ENCODE measurements around the gene NUP107. TPM values are rescaled to one million over a fixed set of nuclear protein-coding genes. Genes with fewer than 3 reads are reported as not detected.

Gene NUP107
- total RNA-seq, 1 donor from 2014 or later: 51.1 TPM

DNA sequence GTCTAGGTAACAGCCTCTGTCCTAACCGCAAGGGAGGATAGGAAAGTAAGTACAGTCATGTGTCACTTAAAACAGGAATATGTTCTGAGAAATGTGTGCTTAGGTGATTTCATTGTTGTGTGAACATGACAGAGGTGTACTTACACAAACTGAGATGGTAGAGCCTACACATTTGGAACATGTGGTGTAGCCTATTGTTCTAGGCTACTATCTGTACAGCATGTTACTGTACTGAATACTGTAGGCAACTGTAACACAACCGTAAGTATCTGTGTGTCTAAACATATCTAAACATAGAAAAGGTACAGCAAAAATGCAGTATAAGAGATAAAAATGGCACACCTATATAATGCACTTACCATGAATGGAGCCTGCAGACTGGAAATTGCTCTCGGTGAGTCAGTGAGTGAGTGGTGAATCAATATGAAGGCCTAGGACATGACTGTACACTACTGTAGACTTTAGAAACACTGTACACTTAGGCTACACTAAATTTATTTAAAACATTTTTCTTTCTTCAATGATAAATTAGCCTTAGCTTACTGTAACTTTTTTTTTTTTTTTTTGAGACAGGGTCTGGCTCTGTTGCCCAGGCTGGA, 108.0 kb downstream of the NUP107 start:
- Histone ChIP-seq H3K27me3 (ENCODE audit: control insufficient read depth, insufficient read depth, low read length) (no peaks in the 10 kb centered on the region), H3K36me3 (ENCODE audit: control insufficient read depth, insufficient read depth, low read length) (no peaks in the 10 kb centered on the region), H3K4me3 (ENCODE audit: low read depth, low read length) (no peak overlapping the region)
- TF ChIP-seq, protein P1, sequence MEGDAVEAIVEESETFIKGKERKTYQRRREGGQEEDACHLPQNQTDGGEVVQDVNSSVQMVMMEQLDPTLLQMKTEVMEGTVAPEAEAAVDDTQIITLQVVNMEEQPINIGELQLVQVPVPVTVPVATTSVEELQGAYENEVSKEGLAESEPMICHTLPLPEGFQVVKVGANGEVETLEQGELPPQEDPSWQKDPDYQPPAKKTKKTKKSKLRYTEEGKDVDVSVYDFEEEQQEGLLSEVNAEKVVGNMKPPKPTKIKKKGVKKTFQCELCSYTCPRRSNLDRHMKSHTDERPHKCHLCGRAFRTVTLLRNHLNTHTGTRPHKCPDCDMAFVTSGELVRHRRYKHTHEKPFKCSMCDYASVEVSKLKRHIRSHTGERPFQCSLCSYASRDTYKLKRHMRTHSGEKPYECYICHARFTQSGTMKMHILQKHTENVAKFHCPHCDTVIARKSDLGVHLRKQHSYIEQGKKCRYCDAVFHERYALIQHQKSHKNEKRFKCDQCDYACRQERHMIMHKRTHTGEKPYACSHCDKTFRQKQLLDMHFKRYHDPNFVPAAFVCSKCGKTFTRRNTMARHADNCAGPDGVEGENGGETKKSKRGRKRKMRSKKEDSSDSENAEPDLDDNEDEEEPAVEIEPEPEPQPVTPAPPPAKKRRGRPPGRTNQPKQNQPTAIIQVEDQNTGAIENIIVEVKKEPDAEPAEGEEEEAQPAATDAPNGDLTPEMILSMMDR (IDR thresholded peaks at IDR 0.05; ENCODE audit: insufficient read depth, low read length, poor library complexity, severe bottlenecking): no peak
- no peak for DNase-seq (ENCODE audit: low read depth)

Other genes starting within 250 kb of the NUP107 start
- gene RAP1B, start 76.1 kb upstream of the NUP107 start, total RNA-seq: 194 and 197 TPM in 2 replicates
- 4.3 and 11.4 TPM in 2 replicates for gene SLC35E3, start 59.2 kb downstream of the NUP107 start, total RNA-seq
- 160 and 195 TPM in 2 replicates for gene MDM2, start 121.2 kb downstream of the NUP107 start, total RNA-seq
- gene CPM, start 246.2 kb downstream of the NUP107 start, total RNA-seq: 12.7 and 14.6 TPM in 2 replicates

Measured in kidney epithelial cell (primary cell).